Nephron (organoid): Measurements from ENCODE around the gene UBASH3A.

Experiments used
- H3K27ac Mint-ChIP-seq, 3 experiments: 2 replicates each; pipeline ENCODE4 v1.8.0; 2020; ENCODE audit warnings: mixed read lengths in 3 of 3, mild to moderate bottlenecking in 2 of 3, moderate library complexity in 1 of 3
- H3K27me3 Mint-ChIP-seq: 2 replicates; pipeline ENCODE4 v1.8.0; 2021; ENCODE audit warnings: low read depth, mild to moderate bottlenecking, moderate library complexity, mixed read lengths
- H3K36me3 Mint-ChIP-seq: 2 replicates; pipeline ENCODE4 v1.8.0; 2020; ENCODE audit warnings: low read depth, mixed read lengths
- H3K4me1 Mint-ChIP-seq: 2 replicates; pipeline ENCODE4 v1.8.0; 2020; ENCODE audit warnings: mixed read lengths
- H3K4me3 Mint-ChIP-seq, 3 experiments: 2 replicates each; pipeline ENCODE4 v1.8.0; 2020; ENCODE audit warnings: mild to moderate bottlenecking in 3 of 3, mixed read lengths in 3 of 3, moderate library complexity in 2 of 3
- H3K9me3 Mint-ChIP-seq: 2 replicates; pipeline ENCODE4 v1.8.0; 2020; ENCODE audit warnings: mixed read lengths
- TF ChIP-seq, protein P1 (sequence below), 3 experiments: fragments of 200-600 bp; sonication (generic); IDR thresholded peaks; one replicate each; pipeline ENCODE4 v1.5.0; 2021; ENCODE audit warnings: antibody characterized with exemption in 3 of 3; ENCODE audit not compliant: unreplicated experiment in 3 of 3

UBASH3A gene

DNA sequence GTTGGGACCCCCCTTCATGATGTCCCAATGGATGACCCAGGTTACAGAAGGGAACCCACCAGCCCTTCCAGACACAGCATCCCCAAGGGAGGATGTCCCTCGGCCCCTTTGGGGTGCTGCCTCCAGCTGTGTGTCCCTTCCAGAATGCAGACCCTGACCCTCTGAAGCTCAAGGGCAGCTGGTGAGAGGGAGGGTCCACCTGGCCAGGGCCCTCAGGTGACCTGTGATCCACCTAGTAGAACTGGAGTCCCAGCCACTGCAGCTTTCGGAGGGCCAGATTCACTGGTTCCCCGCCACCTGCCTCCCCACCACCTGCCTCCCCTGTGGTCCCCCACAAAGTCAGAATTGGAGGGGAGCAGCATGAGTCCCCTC is 27.8 kb upstream of the UBASH3A start:
- peaks cover 7% of the 10 kb centered on the region for H3K4me1 Mint-ChIP-seq
- no peak overlapping the region for H3K4me3 Mint-ChIP-seq
- H3K27me3 Mint-ChIP-seq: peaks cover 50% of the 10 kb centered on the region
- TF ChIP-seq, protein P1, sequence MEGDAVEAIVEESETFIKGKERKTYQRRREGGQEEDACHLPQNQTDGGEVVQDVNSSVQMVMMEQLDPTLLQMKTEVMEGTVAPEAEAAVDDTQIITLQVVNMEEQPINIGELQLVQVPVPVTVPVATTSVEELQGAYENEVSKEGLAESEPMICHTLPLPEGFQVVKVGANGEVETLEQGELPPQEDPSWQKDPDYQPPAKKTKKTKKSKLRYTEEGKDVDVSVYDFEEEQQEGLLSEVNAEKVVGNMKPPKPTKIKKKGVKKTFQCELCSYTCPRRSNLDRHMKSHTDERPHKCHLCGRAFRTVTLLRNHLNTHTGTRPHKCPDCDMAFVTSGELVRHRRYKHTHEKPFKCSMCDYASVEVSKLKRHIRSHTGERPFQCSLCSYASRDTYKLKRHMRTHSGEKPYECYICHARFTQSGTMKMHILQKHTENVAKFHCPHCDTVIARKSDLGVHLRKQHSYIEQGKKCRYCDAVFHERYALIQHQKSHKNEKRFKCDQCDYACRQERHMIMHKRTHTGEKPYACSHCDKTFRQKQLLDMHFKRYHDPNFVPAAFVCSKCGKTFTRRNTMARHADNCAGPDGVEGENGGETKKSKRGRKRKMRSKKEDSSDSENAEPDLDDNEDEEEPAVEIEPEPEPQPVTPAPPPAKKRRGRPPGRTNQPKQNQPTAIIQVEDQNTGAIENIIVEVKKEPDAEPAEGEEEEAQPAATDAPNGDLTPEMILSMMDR (IDR thresholded peaks at IDR 0.05; ENCODE audit: unreplicated experiment in 3 of 3): no peak
- H3K27ac Mint-ChIP-seq: no peak overlapping the region
- peaks cover 3% of the 10 kb centered on the region for H3K9me3 Mint-ChIP-seq
- no peaks in the 10 kb centered on the region for H3K36me3 Mint-ChIP-seq

DNA sequence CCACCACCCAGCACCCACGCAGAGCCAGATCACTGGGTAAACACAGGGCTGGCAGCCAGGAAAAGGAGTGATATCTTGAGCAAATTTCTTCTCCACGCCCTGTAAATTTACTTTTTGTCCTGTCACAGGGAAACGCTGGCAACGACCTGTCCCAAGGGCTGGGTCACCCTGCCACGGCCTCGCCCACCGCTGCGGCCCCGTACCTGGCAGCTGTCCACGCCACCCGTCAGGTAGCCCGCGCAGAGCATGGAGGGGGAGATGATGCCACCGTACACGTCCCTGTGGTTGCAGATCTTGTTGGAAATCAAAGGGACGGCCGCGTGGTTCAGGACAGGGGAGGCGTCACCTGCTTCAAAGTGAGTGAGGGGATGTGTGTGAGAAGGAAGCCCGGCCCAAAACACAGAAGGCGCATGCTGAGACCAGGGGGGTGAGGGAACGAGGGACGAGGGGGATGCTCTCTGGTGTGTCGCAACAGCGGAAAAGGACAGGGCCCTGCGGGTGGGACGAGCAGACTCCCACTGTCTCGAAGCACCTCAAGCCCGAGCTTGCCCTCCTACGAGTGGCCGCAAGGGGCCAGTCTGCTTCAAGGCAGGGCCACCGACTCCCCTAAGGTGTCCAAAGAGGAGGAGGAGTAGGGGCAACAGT is 27.2 kb upstream of the UBASH3A start:
- TF ChIP-seq, protein P1 (IDR thresholded peaks at IDR 0.05; ENCODE audit: unreplicated experiment in 3 of 3): no peak
- peaks cover 49% of the 10 kb centered on the region for H3K27me3 Mint-ChIP-seq
- H3K27ac Mint-ChIP-seq: no peak overlapping the region
- no peaks in the 10 kb centered on the region for H3K36me3 Mint-ChIP-seq
- H3K4me1 Mint-ChIP-seq: peaks cover 7% of the 10 kb centered on the region
- no peak overlapping the region for H3K4me3 Mint-ChIP-seq
- H3K9me3 Mint-ChIP-seq: peaks cover 4% of the 10 kb centered on the region

DNA sequence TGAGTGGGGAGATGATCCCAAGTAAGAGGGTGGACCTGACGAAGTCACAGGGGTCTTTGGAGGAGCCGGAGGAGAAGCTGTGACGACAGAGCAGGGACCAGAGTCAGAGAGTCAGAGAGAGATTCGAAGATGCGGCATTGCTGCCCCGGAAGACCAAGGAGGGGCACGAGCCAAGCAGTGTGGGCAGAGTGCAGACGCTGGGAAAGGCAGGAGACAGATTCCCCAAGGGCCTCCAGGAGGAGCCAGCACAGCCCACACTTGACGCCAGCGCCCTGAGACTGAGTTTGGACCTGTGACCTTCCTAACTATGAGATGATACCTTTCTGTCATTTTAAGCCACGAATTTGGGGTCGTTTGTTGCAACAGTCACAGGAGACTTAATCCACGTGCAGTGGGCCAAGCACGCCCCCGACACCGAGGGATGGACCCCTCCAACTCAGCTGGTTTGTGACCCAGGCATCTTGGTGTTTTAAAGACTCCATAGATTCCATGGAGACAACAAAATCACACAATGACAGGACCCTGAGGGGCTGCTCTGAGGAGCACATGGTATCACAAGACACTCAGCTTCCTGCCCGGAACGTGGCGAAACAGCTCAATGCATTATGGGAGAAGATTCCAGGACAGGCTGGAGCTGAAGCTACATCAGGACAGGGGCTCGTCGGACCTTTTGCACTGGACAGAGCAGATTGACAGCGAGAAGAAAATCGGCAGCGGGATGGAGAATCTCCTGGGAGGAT is 26.3 kb upstream of the UBASH3A start:
- TF ChIP-seq, protein P1 (IDR thresholded peaks at IDR 0.05; ENCODE audit: unreplicated experiment in 3 of 3): no peak
- Mint-ChIP-seq H3K9me3 (peaks cover 13% of the 10 kb centered on the region), H3K4me3 (no peak overlapping the region), H3K27me3 (peaks cover 46% of the 10 kb centered on the region), H3K4me1 (peaks cover 7% of the 10 kb centered on the region), H3K27ac (no peak overlapping the region), H3K36me3 (no peaks in the 10 kb centered on the region)

DNA sequence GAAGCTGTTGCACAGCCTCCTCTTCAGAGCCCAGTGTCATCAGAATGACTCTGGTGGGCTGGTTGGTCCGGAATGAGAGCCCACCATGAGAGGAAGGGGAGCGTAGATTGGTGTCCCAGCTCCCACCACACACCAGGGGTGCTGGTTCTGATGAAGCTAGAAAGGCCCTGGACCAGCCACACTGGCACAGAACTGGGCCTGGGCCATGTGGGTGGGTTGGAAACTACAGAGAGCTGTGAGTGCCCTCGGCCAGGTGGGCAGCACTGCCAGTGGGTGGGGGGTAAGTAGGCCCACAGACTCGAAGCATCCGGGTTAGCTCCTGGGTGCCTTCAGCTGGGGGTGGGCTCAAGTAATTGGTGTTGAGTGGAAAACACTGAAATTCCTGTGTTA is 25.8 kb upstream of the UBASH3A start:
- H3K4me1 Mint-ChIP-seq: peaks cover 7% of the 10 kb centered on the region
- H3K27me3 Mint-ChIP-seq: peaks cover 44% of the 10 kb centered on the region

DNA sequence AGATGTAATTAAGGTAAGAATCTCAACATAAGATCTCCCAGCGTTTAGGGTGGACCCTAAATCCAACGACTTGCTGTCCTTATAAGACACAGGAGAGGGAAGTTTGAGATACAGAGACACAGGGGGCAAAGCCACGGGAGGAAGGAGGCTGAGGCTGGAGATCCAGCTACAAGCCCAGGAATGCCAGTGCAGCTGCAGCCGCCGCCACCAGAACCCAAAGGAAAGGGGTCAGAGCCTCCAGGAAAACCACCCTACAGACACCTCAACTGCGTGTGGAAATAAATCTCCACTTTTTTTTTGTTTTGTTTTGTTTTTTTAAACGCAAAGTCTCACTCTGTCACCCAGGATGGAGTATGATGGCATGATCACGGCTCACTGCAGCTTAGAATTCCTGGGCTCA is 25.3 kb upstream of the UBASH3A start:
- H3K36me3 Mint-ChIP-seq: no peaks in the 10 kb centered on the region
- no peak overlapping the region for H3K27ac Mint-ChIP-seq
- no peak overlapping the region for H3K4me3 Mint-ChIP-seq
- peaks cover 16% of the 10 kb centered on the region for H3K9me3 Mint-ChIP-seq
- peaks cover 41% of the 10 kb centered on the region for H3K27me3 Mint-ChIP-seq
- TF ChIP-seq, protein P1 (IDR thresholded peaks at IDR 0.05; ENCODE audit: unreplicated experiment in 3 of 3): no peak
- peaks cover 7% of the 10 kb centered on the region for H3K4me1 Mint-ChIP-seq

More for the DNA sequence above, 25.8 kb upstream of the UBASH3A start:
- no peak overlapping the region for H3K4me3 Mint-ChIP-seq
- TF ChIP-seq, protein P1 (IDR thresholded peaks at IDR 0.05; ENCODE audit: unreplicated experiment in 3 of 3): no peak
- H3K9me3 Mint-ChIP-seq: peaks cover 16% of the 10 kb centered on the region
- no peak overlapping the region for H3K27ac Mint-ChIP-seq
- no peaks in the 10 kb centered on the region for H3K36me3 Mint-ChIP-seq
